GM18507 (cell line): ENCODE measurements around the gene TMEM222.
A peak's percentile ranks its signal among the peaks of the same experiment; 100 is the strongest.

ENCODE experiments used
- DNase-seq: peaks from one replicate; pipeline ENCODE4 v3.0.0; 2011; ENCODE audit warnings: low read depth; ENCODE audit not compliant: insufficient read length; ENCODE audit errors: extremely low spot score
- FAIRE-seq: peaks from 2 replicates; lab custom pipeline; 2011; peaks lifted over from hg19 to GRCh38; lab: Jason Lieb, UNC

The TMEM222 gene

GRCh38 chr1:27335506-27336422, 13.8 kb downstream of the TMEM222 start:
- FAIRE-seq (no peak), DNase-seq (no peak)

- FAIRE-seq (no peak), DNase-seq (no peak)
These were observed 14.8 kb downstream of the TMEM222 start for GRCh38 chr1:27336756-27337155.

- DNase-seq: no peak
- FAIRE-seq: no peak
These were observed 16.8 kb downstream of the TMEM222 start for GRCh38 chr1:27338751-27339150.

GRCh38 chr1:27339213-27339612, 17.2 kb downstream of the TMEM222 start:
- FAIRE-seq (no peak), DNase-seq (no peak)

- no peak for DNase-seq
- FAIRE-seq: peak; percentile 63
These were observed 19.7 kb downstream of the TMEM222 start, which contains the start of gene SYTL1 for GRCh38 chr1:27341525-27342252. SYTL1 (plus strand) TSS chr1:27342022; CDS start chr1:27345335, 3,313 bp downstream.

GRCh38 chr1:27342391-27342777, 20.4 kb downstream of the TMEM222 start:
- FAIRE-seq: no peak
- DNase-seq: no peak

- no peak for FAIRE-seq
- DNase-seq: no peak
These were observed 21.0 kb downstream of the TMEM222 start for GRCh38 chr1:27342778-27343638.

- DNase-seq (no peak), FAIRE-seq (peak; percentile 70)
These were observed 21.7 kb downstream of the TMEM222 start for GRCh38 chr1:27343639-27344025.

- no peak for FAIRE-seq
- DNase-seq: no peak
These were observed 23.3 kb downstream of the TMEM222 start for GRCh38 chr1:27345272-27345671.

- DNase-seq: no peak
These were observed 24.4 kb downstream of the TMEM222 start for GRCh38 chr1:27346357-27346756.

GRCh38 chr1:27346991-27347624, 25.1 kb downstream of the TMEM222 start:
- FAIRE-seq: no peak

More at GRCh38 chr1:27346357-27346756, 24.4 kb downstream of the TMEM222 start:
- FAIRE-seq: no peak

GRCh38 chr1:27348861-27349783, 27.2 kb downstream of the TMEM222 start:
- FAIRE-seq (no peak), DNase-seq (no peak)

More at GRCh38 chr1:27346991-27347624, 25.1 kb downstream of the TMEM222 start:
- DNase-seq: no peak

- DNase-seq (no peak), FAIRE-seq (no peak)
These were observed 28.1 kb downstream of the TMEM222 start for GRCh38 chr1:27349784-27350662.

- FAIRE-seq (no peak), DNase-seq (no peak)
These were observed 28.9 kb downstream of the TMEM222 start for GRCh38 chr1:27350663-27351540.

- FAIRE-seq (no peak), DNase-seq (no peak)
These were observed 29.7 kb downstream of the TMEM222 start for GRCh38 chr1:27351541-27352107.

- no peak for FAIRE-seq
- no peak for DNase-seq
These were observed 31.2 kb downstream of the TMEM222 start for GRCh38 chr1:27353166-27353565.
